Urinary bladder (tissue), 2 donors: ENCODE data around the gene DDX18. TPM values are rescaled to one million over a fixed set of nuclear protein-coding genes. Genes with fewer than 3 reads are reported as not detected.

Experiments used
- polyA plus RNA-seq: library from polyadenylated mRNA; stranded (reverse); fragments of 200-250 nt; gene quantifications from one replicate; pipeline ENCODE4 v1.2.3, GENCODE V29; 2013
- total RNA-seq: library from RNA; depleted of rRNA; stranded (reverse); fragments of >200 nt; gene quantifications from one replicate; pipeline ENCODE4 v1.2.3, GENCODE V29; 2014
- donor health status: healthy.

DDX18 gene
- total and polyA plus RNA-seq, 2 donors: 33.5 to 56.7 TPM

Other genes starting within 250 kb of the DDX18 start
- gene CCDC93, start 199.4 kb downstream of the DDX18 start, total RNA-seq: 31.0 TPM
- 8.6 TPM for gene CCDC93, start 199.4 kb downstream of the DDX18 start, polyA plus RNA-seq